GM12878 (cell line): ENCODE results near the gene KCTD17. TPM values are rescaled to one million over a fixed set of nuclear protein-coding genes. Genes with fewer than 3 reads are reported as not detected.
A peak's percentile ranks its signal among the peaks of the same experiment; 100 is the strongest.

Experiments used
- ATAC-seq: fragments of 200-7000 bp; cut with Tn5 transposase; 3 replicates; pipeline ENCODE4 v1.9.1; 2020; ENCODE audit warnings: mild to moderate bottlenecking, moderate library complexity
- BruUV-seq: library from RNA; stranded (reverse); fragments of 400-500 nt; replicated peaks from 2 replicates; lab custom pipeline; 2021; lab: Mats Ljungman, UMichigan
- CTCF ChIA-PET: fragments of 300-600 bp; sonication (Branson Sonifier 250); formaldehyde crosslinking; extraction: SDS; loops from one replicate; lab custom pipeline; 2021; ENCODE audit warnings: inconsistent platforms; lab: Yijun Ruan, JAX
- POLR2A ChIA-PET: fragments of 350-600 bp; formaldehyde crosslinking; extraction: SDS; loops from one replicate; lab custom pipeline; 2021; ENCODE audit warnings: inconsistent platforms; lab: Charles Lee
- RAD21 ChIA-PET: fragments of 300-600 bp; sonication (Branson Sonifier 250); formaldehyde crosslinking; loops from one replicate; lab custom pipeline; 2023; ENCODE audit warnings: antibody characterized with exemption; ENCODE audit not compliant: unreplicated experiment; lab: Charles Lee
- SMC1A ChIA-PET: fragments of 300-600 bp; sonication (Branson Sonifier 250); formaldehyde crosslinking; loops from one replicate; lab custom pipeline; 2023; ENCODE audit not compliant: unreplicated experiment, uncharacterized antibody; lab: Charles Lee
- DNase-seq: peaks from one replicate; pipeline ENCODE4 v3.0.0-alpha.2; 2011; ENCODE audit warnings: low read depth, low spot score
- FAIRE-seq: peaks from 3 replicates; lab custom pipeline; 2011; peaks lifted over from hg19 to GRCh38; lab: Jason Lieb, UNC
- H2AFZ ChIP-seq: 2 replicates; pipeline ENCODE4 v1.6.0; 2011; ENCODE audit warnings: low read depth, low read length, control low read depth; ENCODE audit not compliant: control insufficient read depth
- H3K27ac ChIP-seq: 2 replicates; pipeline ENCODE4 v1.5.1; 2011; ENCODE audit warnings: control low read depth; ENCODE audit not compliant: control insufficient read depth, insufficient read depth
- H3K27me3 ChIP-seq, 2 experiments: replicated peaks in 1 of 2; 2 replicates each; pipeline versions ENCODE4 v1.6.0 to v1.6.1; 2011; ENCODE audit warnings: low read length in 1 of 2; ENCODE audit not compliant: control insufficient read depth in 2 of 2, insufficient read depth in 2 of 2
- H3K36me3 ChIP-seq, 2 experiments: 2 replicates each; pipeline ENCODE4 v1.5.1; 2011; ENCODE audit warnings: low read length in 1 of 2; ENCODE audit not compliant: control insufficient read depth in 2 of 2, insufficient read depth in 2 of 2
- H3K4me1 ChIP-seq: 2 replicates; pipeline ENCODE4 v1.6.1; 2011; ENCODE audit warnings: mild to moderate bottlenecking, low read length, moderate library complexity, mixed read lengths; ENCODE audit not compliant: control insufficient read depth, insufficient read depth
- H3K4me2 ChIP-seq: 2 replicates; pipeline ENCODE4 v1.6.0; 2011; ENCODE audit warnings: control low read depth; ENCODE audit not compliant: control insufficient read depth, insufficient read depth
- H3K4me3 ChIP-seq: fragments of 200-600 bp; sonication (generic); 2 replicates; pipeline ENCODE4 v1.5.1; 2016
- H3K79me2 ChIP-seq: 2 replicates; pipeline ENCODE4 v1.6.0; 2011; ENCODE audit warnings: low read length; ENCODE audit not compliant: control insufficient read depth, insufficient read depth
- H3K9ac ChIP-seq: 2 replicates; pipeline ENCODE4 v1.8.0; 2011; ENCODE audit warnings: low read length, control low read depth, mixed read lengths; ENCODE audit not compliant: control insufficient read depth, insufficient read depth
- H3K9me3 ChIP-seq: replicated peaks from 3 replicates; pipeline ENCODE4 v1.5.1; 2011; ENCODE audit warnings: mild to moderate bottlenecking, low read length; ENCODE audit not compliant: control insufficient read depth, insufficient read depth
- H4K20me1 ChIP-seq: 2 replicates; pipeline ENCODE4 v1.6.0; 2011; ENCODE audit not compliant: control insufficient read depth, insufficient read depth
- CTCF ChIP-seq, 3 experiments: IDR thresholded peaks in 2 of 3; conservative IDR thresholded peaks in 1 of 3; 2 replicates each; pipeline ENCODE4 v1.5.1; 2011; ENCODE audit warnings: low read depth in 3 of 3, low read length in 3 of 3, mild to moderate bottlenecking in 3 of 3, control low read depth in 2 of 3, moderate library complexity in 2 of 3, inconsistent platforms in 1 of 3, mixed read lengths in 1 of 3; ENCODE audit not compliant: control insufficient read depth in 2 of 3, insufficient read depth in 1 of 3; ENCODE audit errors: extremely low read depth in 1 of 3
- EGR1 ChIP-seq, 2 experiments: IDR thresholded peaks; 1 replicate in 1 of 2; 2 replicates in 1 of 2; pipeline ENCODE4 v1.6.1; 2011 to 2012; ENCODE audit warnings: low read depth in 2 of 2, low read length in 2 of 2, borderline replicate concordance in 1 of 2, mild to moderate bottlenecking in 1 of 2, moderate library complexity in 1 of 2
- HSF1 ChIP-seq: fragments of 150-350 bp; IDR thresholded peaks from 2 replicates; pipeline ENCODE4 v1.6.1; 2014; ENCODE audit warnings: mild to moderate bottlenecking, low read depth, low read length
- MTA3 ChIP-seq: IDR thresholded peaks from 2 replicates; pipeline ENCODE4 v1.6.1; 2012; ENCODE audit warnings: low read length, inconsistent platforms, borderline replicate concordance
- NR2F1 ChIP-seq: fragments of 450-650 bp; conservative IDR thresholded peaks from 2 replicates; pipeline ENCODE4 v1.6.1; 2017; ENCODE audit warnings: mild to moderate bottlenecking
- PML ChIP-seq: IDR thresholded peaks from 2 replicates; pipeline ENCODE4 v1.6.1; 2012; ENCODE audit warnings: low read length, inconsistent platforms
- POLR2AphosphoS2 ChIP-seq: IDR thresholded peaks from 2 replicates; pipeline ENCODE4 v1.6.1; 2011; ENCODE audit warnings: low read depth, mild to moderate bottlenecking, low read length, improper control_type of control experiment, moderate library complexity
- RELA ChIP-seq: fragments of 450-650 bp; IDR thresholded peaks from 2 replicates; pipeline ENCODE4 v1.8.0; 2014; ENCODE audit warnings: borderline replicate concordance; ENCODE audit not compliant: partially characterized antibody
- SMARCA5 ChIP-seq: fragments of 450-650 bp; IDR thresholded peaks from 2 replicates; pipeline ENCODE4 v1.6.1; 2017; ENCODE audit warnings: mild to moderate bottlenecking
- SMC3 ChIP-seq: IDR thresholded peaks from 2 replicates; pipeline ENCODE4 v1.6.1; 2011; ENCODE audit warnings: low read length, improper control_type of control experiment, borderline replicate concordance
- SPI1 ChIP-seq: IDR thresholded peaks from 2 replicates; pipeline ENCODE4 v1.6.1; 2011; ENCODE audit warnings: low read depth, mild to moderate bottlenecking, low read length, moderate library complexity, borderline replicate concordance; ENCODE audit not compliant: insufficient read depth
- USF2 ChIP-seq: IDR thresholded peaks from 2 replicates; pipeline ENCODE4 v1.6.1; 2011; ENCODE audit warnings: low read depth, low read length, improper control_type of control experiment, borderline replicate concordance
- YY1 ChIP-seq: IDR thresholded peaks from 2 replicates; pipeline ENCODE4 v1.6.1; 2011; ENCODE audit warnings: low read depth, mild to moderate bottlenecking, low read length
- ZBTB11 ChIP-seq: fragments of 450-650 bp; formaldehyde crosslinking; IDR thresholded peaks from 2 replicates; pipeline ENCODE4 v1.5.0; 2022; ENCODE audit warnings: mild to moderate bottlenecking, missing genetic modification characterization
- WGBS: methylation state at CpG from one replicate; pipeline ENCODE4 v1.1.6; 2016; ENCODE audit warnings: low lambda C conversion rate; ENCODE audit not compliant: insufficient replicate concordance, insufficient coverage; ENCODE audit errors: missing lambda C conversion rate; 5-methylcytosine and 5-hydroxymethylcytosine counted together
- in situ Hi-C: fragments of 300-500 bp; cut with MboI; formaldehyde crosslinking; loops from 9 replicates; pipeline ENCODE4 v1.14.3; 2018; ENCODE audit warnings: mixed read lengths
- intact Hi-C: fragments of 100-400 bp; cut with micrococcal nuclease; formaldehyde crosslinking; loops from one replicate; pipeline ENCODE4 v1.14.2; 2022; ENCODE audit not compliant: unreplicated experiment
- polyA plus RNA-seq, 11 experiments: library from polyadenylated mRNA; depleted of rRNA in 4 of 11; unstranded in 6 of 11; stranded (reverse) in 5 of 11; fragments of >200 nt; fragmentation: Nextera tagmentation in 4 of 11; fragmentation: Illumina TruSeq in 1 of 11; extraction: Ambion mirVana in 4 of 11; extraction: Trizol in 1 of 11; gene quantifications; 1 replicate in 1 of 11; 2 replicates in 10 of 11; pipeline versions ENCODE4 v1.2.1 to v1.2.3, GENCODE V29; 2011 to 2016; ENCODE audit warnings: inconsistent platforms in 2 of 11, missing spikeins in 2 of 11, low read depth in 1 of 11
- total RNA-seq, 4 experiments: library from RNA; depleted of rRNA in 3 of 4; stranded (reverse); fragments of >200 nt in 3 of 4; fragmentation: Illumina TruSeq in 1 of 4; extraction: Trizol in 1 of 4; gene quantifications; 2 replicates each; pipeline versions ENCODE4 v1.2.1 to v1.2.3, GENCODE V29; 2013 to 2021

KCTD17 gene
- total and polyA plus RNA-seq, 10 of the 15 experiments (the other 5 are each of a cell fraction or from before 2014, with no cell fraction given), result 0.16 to 18.4 (median 10.1) TPM; not detected in 1

- H3K9me3 ChIP-seq, result no peaks in the 10 kb centered on the region
- DNase-seq (no peak), ATAC-seq (peak; percentile 60), FAIRE-seq (peak; percentile 87)
- H3K79me2 ChIP-seq, result peaks cover 2% of the 10 kb centered on the region; the same call in 1 of the 2 replicates
- H3K4me2 ChIP-seq, result peak overlapping the region; percentile 25; the same call in 1 of the 2 replicates
- H2AFZ ChIP-seq, result no peak overlapping the region; the same call in 1 of the 2 replicates
- H3K9ac ChIP-seq, result no peak overlapping the region
- WGBS, result 59% methylated on average over 13 of the region's 13 CpGs
- in situ Hi-C loops (no loop called here), intact Hi-C loops (no loop called here)
- H3K4me1 ChIP-seq, result peaks cover 8% of the 10 kb centered on the region
- H3K4me3 ChIP-seq, result no peak overlapping the region
- POLR2A ChIA-PET, result no interaction called here
- RAD21 ChIA-PET, result interaction anchor here (0.8 kb wide), 1 partner anchor 23 kb away, joined by 6 read pairs; no protein-coding TSS in a partner anchor
- BruUV-seq, result TSS peak; percentile 30
- CTCF ChIA-PET, result interaction anchor here (0.6 to 5.5 kb wide), 16 partner anchors 8 to 416 kb away, joined by 3 to 39 read pairs (median 4); partner anchors contain the start of gene IFT27
- no peak overlapping the region for H3K27ac ChIP-seq
- H4K20me1 ChIP-seq, result no peaks in the 10 kb centered on the region
- H3K36me3 ChIP-seq, result no peaks in the 10 kb centered on the region; a peak in 1 of 4 replicates
- SMC1A ChIA-PET, result interaction anchor here (0.9 kb wide), 1 partner anchor 240 kb away, joined by 3 read pairs; no protein-coding TSS in a partner anchor
- no peaks in the 10 kb centered on the region for H3K27me3 ChIP-seq
- 0 out of 2 replicates have a peak, but pooled peaks have one; percentile 38 for TF ChIP-seq SMARCA5
- no peak for TF ChIP-seq USF2
- peak; percentile 27; the same call in 1 of the 2 replicates for TF ChIP-seq ZBTB11 (CRISPR knock-in tag)
- TF ChIP-seq RELA, result no peak
- TF ChIP-seq SMC3, result peak; percentile 20; the same call in 1 of the 2 replicates
- TF ChIP-seq HSF1, result no peak
- no peak for TF ChIP-seq PML
- TF ChIP-seq YY1, result peak; percentile 63; the same call in 1 of the 2 replicates
- peak; percentile 66; the same call in 1 of the 2 replicates for TF ChIP-seq SPI1
- no peak for TF ChIP-seq MTA3
- TF ChIP-seq CTCF (IDR thresholded peaks at IDR 0.05 in 2 of 3, conservative IDR thresholded peaks at IDR 0.05 in 1 of 3; ENCODE audit: control insufficient read depth in 2 of 3, extremely low read depth in 1 of 3, insufficient read depth in 1 of 3, low read depth in 3 of 3, low read length in 3 of 3), result peak; percentile 74 to 91 (median 85)
- TF ChIP-seq NR2F1, result peak; percentile 36; the same call in 1 of the 2 replicates
- TF ChIP-seq EGR1 (IDR thresholded peaks at IDR 0.05; ENCODE audit: borderline replicate concordance in 1 of 2, low read depth in 2 of 2, low read length in 2 of 2), result no peak
- no peak for TF ChIP-seq POLR2AphosphoS2
Measured at GRCh38 chr22:37021710-37022482, 29.6 kb upstream of the KCTD17 start.
